ENCODE data around the gene RGMA.

Gene RGMA

GRCh38 chr15:93019090-93019489 lies 69.9 kb downstream of the RGMA start:
- Histone ChIP-seq H3K4me3 (replicated peaks; ENCODE audit: low read depth, low read length) (no peak overlapping the region), H3K27me3 (replicated peaks; ENCODE audit: control insufficient read depth, insufficient read depth, low read length) (no peaks in the 10 kb centered on the region), H3K36me3 (ENCODE audit: control insufficient read depth, insufficient read depth, low read length) (peaks cover 37% of the 10 kb centered on the region)
- no peak for TF ChIP-seq CTCF (IDR thresholded peaks at IDR 0.05; ENCODE audit: insufficient read depth, low read length, poor library complexity, severe bottlenecking)
- DNase-seq (ENCODE audit: extremely low read depth, insufficient read length): no peak

- Histone ChIP-seq H3K36me3 (ENCODE audit: control insufficient read depth, insufficient read depth, low read length) (peaks cover 37% of the 10 kb centered on the region), H3K4me3 (replicated peaks; ENCODE audit: low read depth, low read length) (no peak overlapping the region), H3K27me3 (replicated peaks; ENCODE audit: control insufficient read depth, insufficient read depth, low read length) (no peaks in the 10 kb centered on the region)
- TF ChIP-seq CTCF (IDR thresholded peaks at IDR 0.05; ENCODE audit: insufficient read depth, low read length, poor library complexity, severe bottlenecking): no peak
- no peak for DNase-seq (ENCODE audit: extremely low read depth, insufficient read length)
Observed at GRCh38 chr15:93018574-93018973, 70.4 kb downstream of the RGMA start.

- no peak for TF ChIP-seq CTCF (IDR thresholded peaks at IDR 0.05; ENCODE audit: insufficient read depth, low read length, poor library complexity, severe bottlenecking)
- H3K36me3 ChIP-seq (ENCODE audit: control insufficient read depth, insufficient read depth, low read length): peaks cover 43% of the 10 kb centered on the region
- no peak overlapping the region for H3K4me3 ChIP-seq (replicated peaks; ENCODE audit: low read depth, low read length)
- DNase-seq (ENCODE audit: extremely low read depth, insufficient read length): no peak
- H3K27me3 ChIP-seq (replicated peaks; ENCODE audit: control insufficient read depth, insufficient read depth, low read length): no peaks in the 10 kb centered on the region
Observed at GRCh38 chr15:93017526-93017925, 71.5 kb downstream of the RGMA start.

- Histone ChIP-seq H3K36me3 (ENCODE audit: control insufficient read depth, insufficient read depth, low read length) (peaks cover 41% of the 10 kb centered on the region), H3K27me3 (replicated peaks; ENCODE audit: control insufficient read depth, insufficient read depth, low read length) (no peaks in the 10 kb centered on the region), H3K4me3 (replicated peaks; ENCODE audit: low read depth, low read length) (no peak overlapping the region)
- no peak for TF ChIP-seq CTCF (IDR thresholded peaks at IDR 0.05; ENCODE audit: insufficient read depth, low read length, poor library complexity, severe bottlenecking)
- no peak for DNase-seq (ENCODE audit: extremely low read depth, insufficient read length)
Observed at GRCh38 chr15:93012786-93013185, 76.2 kb downstream of the RGMA start.

- no peak for DNase-seq (ENCODE audit: extremely low read depth, insufficient read length)
- Histone ChIP-seq H3K36me3 (ENCODE audit: control insufficient read depth, insufficient read depth, low read length) (peaks cover 36% of the 10 kb centered on the region), H3K27me3 (replicated peaks; ENCODE audit: control insufficient read depth, insufficient read depth, low read length) (no peaks in the 10 kb centered on the region), H3K4me3 (replicated peaks; ENCODE audit: low read depth, low read length) (no peak overlapping the region)
- no peak for TF ChIP-seq CTCF (IDR thresholded peaks at IDR 0.05; ENCODE audit: insufficient read depth, low read length, poor library complexity, severe bottlenecking)
Observed at GRCh38 chr15:93007994-93008393, 81.0 kb downstream of the RGMA start.

GRCh38 chr15:93005133-93005532 lies 83.9 kb downstream of the RGMA start:
- peaks cover 33% of the 10 kb centered on the region for H3K36me3 ChIP-seq (ENCODE audit: control insufficient read depth, insufficient read depth, low read length)
- H3K4me3 ChIP-seq (replicated peaks; ENCODE audit: low read depth, low read length): no peak overlapping the region
- no peak for TF ChIP-seq CTCF (IDR thresholded peaks at IDR 0.05; ENCODE audit: insufficient read depth, low read length, poor library complexity, severe bottlenecking)
- no peak for DNase-seq (ENCODE audit: extremely low read depth, insufficient read length)
- no peaks in the 10 kb centered on the region for H3K27me3 ChIP-seq (replicated peaks; ENCODE audit: control insufficient read depth, insufficient read depth, low read length)
